ENCODE measurements around the gene CYP2C18.
"Not testable (repeated sequence)": the region's sequence is repeated elsewhere in the genome, so short reads cannot be mapped to it uniquely, and the experiment has no call there.

CYP2C18 gene

DNA sequence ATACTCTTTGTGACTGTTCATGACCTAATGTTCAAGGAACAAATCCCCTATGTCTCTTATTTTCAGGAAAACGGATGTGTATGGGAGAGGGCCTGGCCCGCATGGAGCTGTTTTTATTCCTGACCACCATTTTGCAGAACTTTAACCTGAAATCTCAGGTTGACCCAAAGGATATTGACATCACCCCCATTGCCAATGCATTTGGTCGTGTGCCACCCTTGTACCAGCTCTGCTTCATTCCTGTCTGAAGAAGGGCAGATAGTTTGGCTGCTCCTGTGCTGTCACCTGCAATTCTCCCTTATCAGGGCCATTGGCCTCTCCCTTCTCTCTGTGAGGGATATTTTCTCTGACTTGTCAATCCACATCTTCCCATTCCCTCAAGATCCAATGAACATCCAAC, 51.7 kb downstream of the CYP2C18 start:
- no peak for DNase-seq
- in situ Hi-C loops (cut with MboI; ENCODE audit: low pct_unique_long_range_greater_than_20kb, low sequenced_read_pairs) = no loop called here

DNA sequence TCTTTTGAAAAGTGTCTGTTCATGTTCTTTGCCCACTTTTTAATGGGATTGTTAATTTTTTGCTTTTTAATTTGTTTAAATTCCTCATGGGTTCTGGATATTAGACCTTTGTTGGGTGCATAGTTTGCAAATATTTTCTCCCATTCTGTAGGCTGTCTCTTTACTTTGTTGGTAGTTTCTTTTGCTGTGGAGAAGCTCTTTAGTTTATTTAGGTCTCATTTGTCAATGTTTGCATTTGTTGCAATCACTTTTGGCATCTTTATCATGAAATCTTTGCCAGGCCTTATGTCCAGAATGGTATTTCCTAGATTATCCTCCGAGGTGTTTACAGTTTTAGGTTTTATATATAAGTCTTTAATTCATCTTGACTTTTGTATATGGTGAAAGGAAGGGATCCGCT, 55.1 kb downstream of the CYP2C18 start:
- in situ Hi-C loops (cut with MboI; ENCODE audit: low pct_unique_long_range_greater_than_20kb, low sequenced_read_pairs) = no loop called here
- no peak for DNase-seq

DNA sequence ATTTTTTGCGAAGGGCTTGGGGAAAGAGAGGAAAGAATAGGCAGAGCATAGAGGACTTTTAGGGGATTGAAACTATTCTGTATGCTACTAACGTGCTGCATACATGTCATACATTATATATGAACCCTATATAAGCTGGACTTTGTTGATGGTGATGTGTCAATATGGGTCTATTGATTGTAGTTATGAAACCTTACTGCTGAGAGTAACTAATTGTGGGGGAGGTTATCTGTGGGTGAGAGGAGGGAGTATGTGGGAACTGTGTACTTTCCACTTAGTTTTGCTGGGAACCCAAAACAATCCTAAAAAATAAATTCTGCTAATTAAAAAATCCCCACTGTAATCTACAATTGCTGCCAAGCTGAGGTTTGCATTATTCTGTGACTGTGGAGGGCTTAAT, 63.6 kb downstream of the CYP2C18 start:
- DNase-seq = no peak
- in situ Hi-C loops (cut with MboI; ENCODE audit: low pct_unique_long_range_greater_than_20kb, low sequenced_read_pairs) = no loop called here

DNA sequence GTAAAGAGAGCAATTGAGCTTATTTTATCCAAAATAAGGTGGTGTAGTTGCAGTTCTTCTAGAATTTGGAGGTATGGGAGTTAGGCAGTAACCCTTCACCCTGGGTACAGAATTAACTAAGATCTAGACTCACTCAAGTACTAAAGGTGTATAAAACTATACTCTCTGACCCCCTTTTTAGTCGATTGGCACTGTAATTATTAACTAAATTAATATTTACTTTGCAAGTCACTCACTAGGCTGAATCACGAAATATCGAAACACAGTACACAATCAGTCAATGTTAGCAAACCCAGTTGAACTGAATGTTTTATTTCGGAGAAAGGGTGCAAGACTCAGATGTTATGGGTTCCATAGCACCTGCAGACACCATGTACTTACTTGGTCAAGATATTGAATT, 64.3 kb downstream of the CYP2C18 start:
- in situ Hi-C loops (cut with MboI; ENCODE audit: low pct_unique_long_range_greater_than_20kb, low sequenced_read_pairs) = no loop called here

DNA sequence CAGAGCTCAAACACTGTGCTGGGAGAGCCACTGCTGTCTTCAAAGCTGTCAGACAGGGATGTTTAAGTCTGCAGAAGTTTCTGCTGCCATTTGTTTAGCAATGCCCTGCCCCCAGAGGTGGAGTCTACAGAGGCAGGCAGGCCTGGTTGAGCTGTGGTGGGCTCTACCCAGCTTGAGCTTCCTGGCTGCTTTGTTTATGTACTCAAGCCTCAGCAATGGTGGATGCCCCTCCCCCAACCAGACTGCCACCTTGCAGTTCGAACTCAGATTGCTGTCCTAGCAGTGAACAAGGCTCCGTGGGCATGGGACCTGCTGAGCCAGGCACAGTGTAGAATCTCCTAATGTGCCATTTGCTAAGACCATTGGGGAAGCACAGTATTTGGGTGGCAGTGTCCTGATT, 74.4 kb downstream of the CYP2C18 start:
- DNase-seq = no peak
- in situ Hi-C loops (cut with MboI; ENCODE audit: low pct_unique_long_range_greater_than_20kb, low sequenced_read_pairs) = no loop called here

More for the DNA sequence above, 64.3 kb downstream of the CYP2C18 start:
- DNase-seq = no peak

DNA sequence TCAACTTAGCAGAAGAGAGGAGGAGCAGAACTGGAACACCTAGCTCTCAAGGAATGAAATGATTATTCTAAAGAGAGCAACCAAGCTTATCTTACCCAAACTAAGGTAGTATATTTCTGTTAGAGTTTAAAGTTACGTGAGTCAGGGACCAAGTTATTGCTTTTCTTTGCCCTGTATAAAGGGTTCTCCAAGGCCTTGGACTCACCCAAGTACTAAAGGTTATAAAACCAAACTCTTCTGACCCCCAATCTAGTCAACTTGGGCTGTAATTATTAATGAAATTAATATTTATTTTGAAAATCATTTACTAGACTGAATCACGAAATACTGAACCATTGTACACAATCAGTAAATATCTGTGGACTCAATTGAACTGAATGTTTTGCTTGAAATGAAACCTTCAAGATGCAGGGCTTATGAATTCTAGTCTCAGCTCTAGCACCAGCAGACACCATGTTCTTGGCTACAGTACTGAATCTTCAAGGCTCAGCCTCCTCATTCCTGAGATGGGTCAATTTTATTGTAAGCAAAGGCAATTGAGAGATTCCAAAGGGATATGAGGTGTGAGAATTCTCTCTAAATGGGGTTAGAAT, 77.2 kb downstream of the CYP2C18 start:
- no peak for DNase-seq
- in situ Hi-C loops (cut with MboI; ENCODE audit: low pct_unique_long_range_greater_than_20kb, low sequenced_read_pairs) = no loop called here

DNA sequence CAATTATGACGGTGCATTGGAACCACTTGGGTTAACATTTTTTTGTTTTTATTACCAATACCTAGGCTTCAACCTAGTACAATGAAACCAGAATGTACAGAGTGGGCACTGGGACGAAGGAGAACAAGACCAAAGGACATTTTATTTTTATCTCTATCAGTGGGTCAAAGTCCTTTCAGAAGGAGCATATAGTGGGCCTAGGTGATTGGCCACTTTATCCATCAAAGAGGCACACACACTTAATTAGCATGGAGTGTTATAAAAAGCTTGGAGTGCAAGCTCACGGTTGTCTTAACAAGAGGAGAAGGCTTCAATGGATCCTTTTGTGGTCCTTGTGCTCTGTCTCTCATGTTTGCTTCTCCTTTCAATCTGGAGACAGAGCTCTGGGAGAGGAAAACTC, 78.9 kb downstream of the CYP2C18 start, which contains the start of gene CYP2C19:
CYP2C19 (plus strand) TSS at position 289 of the 400 bp plus-strand sequence; CDS start at position 314, 25 bp downstream.
- in situ Hi-C loops (cut with MboI; ENCODE audit: low pct_unique_long_range_greater_than_20kb, low sequenced_read_pairs) = no loop called here
- DNase-seq = no peak

DNA sequence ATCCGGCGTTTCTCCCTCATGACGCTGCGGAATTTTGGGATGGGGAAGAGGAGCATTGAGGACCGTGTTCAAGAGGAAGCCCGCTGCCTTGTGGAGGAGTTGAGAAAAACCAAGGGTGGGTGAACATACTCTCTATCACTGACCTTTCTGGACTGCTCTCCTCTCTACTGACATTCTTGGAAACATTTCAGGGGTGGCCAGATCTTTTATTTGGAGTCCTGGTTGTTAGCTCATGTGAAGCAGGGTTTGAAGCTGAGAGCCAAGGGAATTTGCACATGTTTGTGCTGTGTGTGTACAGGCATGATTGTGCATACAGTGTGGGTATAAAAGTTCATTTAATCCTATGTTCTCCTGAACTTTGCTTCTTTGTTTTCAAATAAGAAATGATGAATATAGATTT, 91.9 kb downstream of the CYP2C18 start:
- DNase-seq; in situ Hi-C loops (cut with MboI; ENCODE audit: low pct_unique_long_range_greater_than_20kb, low sequenced_read_pairs): not testable (repeated sequence)

DNA sequence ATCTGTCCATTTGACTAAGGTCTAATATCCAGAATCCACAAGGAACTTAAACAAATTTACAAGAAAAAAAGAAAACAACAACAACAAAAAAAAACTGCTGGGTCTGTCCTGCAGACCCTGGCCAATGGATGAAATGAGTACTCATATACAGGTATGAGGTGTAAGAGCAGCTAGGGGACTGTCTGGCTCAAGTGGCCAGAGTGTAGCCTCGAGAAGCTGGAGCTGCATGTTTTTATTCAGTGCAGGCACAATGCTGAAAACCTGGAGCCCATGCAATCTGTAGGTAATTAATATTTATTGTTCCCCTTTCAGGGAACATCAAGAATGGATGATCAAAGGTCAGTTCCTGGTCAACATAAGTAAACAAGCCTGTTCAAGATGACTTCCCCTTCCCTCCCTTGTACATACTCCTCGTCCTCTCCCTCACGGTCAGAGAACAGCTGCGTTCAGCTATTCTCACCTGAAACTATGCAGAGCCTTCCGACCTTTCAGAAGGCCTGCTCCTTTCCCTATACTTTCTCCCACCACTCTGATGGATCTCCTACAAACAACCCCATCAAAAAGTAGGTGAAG, 94.4 kb downstream of the CYP2C18 start:
- in situ Hi-C loops (cut with MboI; ENCODE audit: low pct_unique_long_range_greater_than_20kb, low sequenced_read_pairs) = no loop called here
- no peak for DNase-seq

DNA sequence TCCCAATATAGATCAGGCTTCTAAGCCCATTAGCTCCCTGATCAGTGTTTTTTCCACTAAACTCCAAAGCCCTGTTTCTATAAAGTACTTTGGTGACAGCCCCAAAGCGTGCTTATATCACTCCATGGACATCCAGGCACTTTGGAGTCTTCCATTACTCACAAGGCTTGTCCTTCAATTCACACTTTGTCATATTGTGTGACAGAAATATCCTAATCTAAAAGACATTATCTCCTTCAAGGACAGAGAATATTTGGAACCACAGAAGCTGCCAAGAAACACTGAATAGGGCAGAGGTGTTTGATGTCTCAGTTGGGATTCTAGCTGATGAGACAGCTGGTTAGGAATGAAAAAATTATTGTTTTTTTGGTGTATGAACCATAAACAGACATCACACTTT, 97.3 kb downstream of the CYP2C18 start:
- in situ Hi-C loops (cut with MboI; ENCODE audit: low pct_unique_long_range_greater_than_20kb, low sequenced_read_pairs) = no loop called here
- no peak for DNase-seq

DNA sequence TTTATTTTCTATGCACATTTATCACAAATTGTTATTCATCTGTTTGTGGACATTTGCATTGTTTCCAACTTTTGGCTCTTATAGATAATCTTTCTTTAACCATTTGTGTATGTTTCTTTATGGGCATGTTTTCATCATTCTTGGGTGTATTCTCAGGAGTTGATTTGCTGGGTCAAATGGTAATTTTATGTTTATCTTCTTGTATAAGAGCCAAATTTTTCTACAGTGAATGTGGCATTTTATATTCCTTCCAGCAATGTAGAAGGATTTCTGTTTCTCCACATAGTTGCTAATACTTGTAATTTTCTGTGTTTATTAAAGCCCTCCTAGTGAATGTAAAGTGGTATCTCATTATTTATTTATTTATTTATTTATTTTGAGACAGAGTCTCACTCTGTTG, 100.7 kb downstream of the CYP2C18 start:
- in situ Hi-C loops (cut with MboI; ENCODE audit: low pct_unique_long_range_greater_than_20kb, low sequenced_read_pairs) = no loop called here
- DNase-seq = no peak

DNA sequence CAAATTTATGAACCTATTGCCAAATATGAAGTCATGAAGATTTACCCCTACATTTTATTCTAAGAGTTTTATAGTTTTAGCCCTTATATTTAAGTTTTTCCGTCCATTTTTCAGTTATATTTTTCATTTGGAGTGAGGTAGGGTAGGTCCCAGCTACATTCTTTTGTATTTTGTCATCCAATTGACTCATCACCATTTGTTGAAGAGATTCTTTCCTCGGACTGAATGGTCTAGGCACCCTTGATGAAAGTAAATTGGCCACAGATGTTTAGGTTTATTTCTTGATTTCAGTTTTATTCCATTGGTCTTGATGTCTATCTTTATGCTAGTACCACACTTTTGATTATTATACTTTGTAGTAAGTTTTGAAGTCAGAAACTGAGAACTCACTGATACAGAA, 101.7 kb downstream of the CYP2C18 start:
- no peak for DNase-seq

More for the DNA sequence above, 101.7 kb downstream of the CYP2C18 start:
- in situ Hi-C loops (cut with MboI; ENCODE audit: low pct_unique_long_range_greater_than_20kb, low sequenced_read_pairs) = no loop called here

Measured in KBM-7 (cell line).